B cell (primary cell): ENCODE measurements around the gene ADK. TPM values are rescaled to one million over a fixed set of nuclear protein-coding genes. Genes with fewer than 3 reads are reported as not detected.

Experiments
- ATAC-seq: fragments of 200-7000 bp; cut with Tn5 transposase; one replicate; pipeline ENCODE4 v1.10.0; 2021; ENCODE audit warnings: low read depth, mild to moderate bottlenecking, moderate number of reproducible peaks, moderate library complexity
- CTCF ChIA-PET: fragments of 350-600 bp; sonication (Branson Sonifier 250); formaldehyde crosslinking; loops from one replicate; lab custom pipeline; 2021; ENCODE audit warnings: antibody characterized with exemption, inconsistent platforms; lab: Charles Lee
- POLR2A ChIA-PET: fragments of 350-600 bp; sonication (Branson Sonifier 250); formaldehyde crosslinking; loops from one replicate; lab custom pipeline; 2021; ENCODE audit warnings: antibody characterized with exemption; lab: Charles Lee
- DNase-seq: peaks from one replicate; pipeline ENCODE4 v3.0.0; 2013
- H2AFZ ChIP-seq: 2 replicates; pipeline ENCODE4 v1.6.1; 2012; ENCODE audit warnings: mild to moderate bottlenecking, low read depth, low read length; ENCODE audit not compliant: insufficient read depth, poor library complexity, severe bottlenecking
- H3K27ac ChIP-seq, 2 donors: 1 replicate in 1 of 2; 2 replicates in 1 of 2; pipeline ENCODE4 v1.5.1; 2012 to 2013; ENCODE audit warnings: low read length in 2 of 2, mild to moderate bottlenecking in 2 of 2, moderate library complexity in 1 of 2
- H3K27me3 ChIP-seq, 4 experiments: fragments of 200-600 bp in 1 of 4; sonication (generic) in 1 of 4; replicated peaks in 1 of 4; 1 replicate in 2 of 4; 2 replicates in 2 of 4; pipeline versions ENCODE4 v1.6.1 to v1.7.0; 2013 to 2016; ENCODE audit warnings: low read length in 3 of 4, mild to moderate bottlenecking in 2 of 4, mixed read lengths in 1 of 4, moderate library complexity in 1 of 4; ENCODE audit not compliant: insufficient read depth in 4 of 4, control insufficient read depth in 3 of 4; ENCODE audit errors: control extremely low read depth in 1 of 4
- H3K36me3 ChIP-seq, 2 experiments: replicated peaks in 1 of 2; 1 replicate in 1 of 2; 2 replicates in 1 of 2; pipeline versions ENCODE4 v1.6.1 to v1.7.1; 2013; ENCODE audit warnings: low read length in 1 of 2; ENCODE audit not compliant: insufficient read depth in 2 of 2, control insufficient read depth in 1 of 2; ENCODE audit errors: control extremely low read depth in 1 of 2, extremely low read depth in 1 of 2
- H3K4me1 ChIP-seq, 2 donors: fragments of 200-600 bp in 1 of 2; sonication (generic) in 1 of 2; 1 replicate in 1 of 2; 2 replicates in 1 of 2; pipeline versions ENCODE4 v1.5.1 to v1.6.1; 2013 to 2017; ENCODE audit warnings: low read length in 2 of 2; ENCODE audit not compliant: control insufficient read depth in 2 of 2, insufficient read depth in 2 of 2
- H3K4me2 ChIP-seq: replicated peaks from 2 replicates; pipeline ENCODE3; 2012; ENCODE audit warnings: mild to moderate bottlenecking, low read depth, low read length; ENCODE audit not compliant: poor library complexity, severe bottlenecking
- H3K4me3 ChIP-seq, 5 experiments: fragments of 200-600 bp in 1 of 5; sonication (generic) in 1 of 5; 1 replicate in 3 of 5; 2 replicates in 2 of 5; pipeline versions ENCODE4 v1.5.1 to v1.7.0; 2011 to 2016; ENCODE audit warnings: low read length in 4 of 5, mild to moderate bottlenecking in 4 of 5, low read depth in 2 of 5, control low read depth in 1 of 5, moderate library complexity in 1 of 5; ENCODE audit not compliant: insufficient read depth in 1 of 5; ENCODE audit errors: control extremely low read depth in 1 of 5, extremely low read depth in 1 of 5
- H3K79me2 ChIP-seq: fragments of 200-600 bp; sonication (generic); one replicate; pipeline ENCODE4 v1.6.0; 2016; ENCODE audit warnings: low read length; ENCODE audit not compliant: control insufficient read depth, insufficient read depth
- H3K9ac ChIP-seq: fragments of 200-600 bp; sonication (generic); 2 replicates; pipeline ENCODE4 v1.6.1; 2017; ENCODE audit warnings: mild to moderate bottlenecking, low read length, moderate library complexity
- H3K9me3 ChIP-seq, 3 donors: one replicate each; pipeline versions ENCODE4 v1.6.1 to v1.7.1; 2013; ENCODE audit warnings: low read length in 2 of 3; ENCODE audit not compliant: control insufficient read depth in 2 of 3, insufficient read depth in 1 of 3; ENCODE audit errors: control extremely low read depth in 1 of 3
- H4K20me1 ChIP-seq: 2 replicates; pipeline ENCODE4 v1.6.0; 2012; ENCODE audit warnings: mild to moderate bottlenecking, low read length; ENCODE audit not compliant: insufficient read depth, control insufficient read depth, poor library complexity, severe bottlenecking
- H3K27ac Mint-ChIP-seq: one replicate; pipeline ENCODE4 v1.8.0; 2021; ENCODE audit warnings: mixed read lengths
- H3K27me3 Mint-ChIP-seq: one replicate; pipeline ENCODE4 v1.8.0; 2021; ENCODE audit warnings: mixed read lengths
- H3K4me1 Mint-ChIP-seq: one replicate; pipeline ENCODE4 v1.8.0; 2021; ENCODE audit warnings: mixed read lengths
- H3K4me3 Mint-ChIP-seq: one replicate; pipeline ENCODE4 v1.8.0; 2021; ENCODE audit warnings: mixed read lengths
- H3K9me3 Mint-ChIP-seq: one replicate; pipeline ENCODE4 v1.8.0; 2022; ENCODE audit warnings: mixed read lengths; ENCODE audit not compliant: insufficient read depth
- CTCF ChIP-seq: fragments of 200-600 bp; IDR thresholded peaks from one replicate; pipeline ENCODE4 v1.8.0; 2022; ENCODE audit warnings: antibody characterized with exemption, mild to moderate bottlenecking
- EZH2 ChIP-seq: IDR thresholded peaks from 2 replicates; pipeline ENCODE4 v1.6.1; 2012; ENCODE audit warnings: borderline replicate concordance, low read depth, mild to moderate bottlenecking, moderate library complexity, low read length; ENCODE audit not compliant: insufficient read depth, poor library complexity, severe bottlenecking
- WGBS: methylation state at CpG from one replicate; pipeline ENCODE4 v1.1.5; 2013; ENCODE audit warnings: missing lambda C conversion rate; ENCODE audit not compliant: insufficient coverage; 5-methylcytosine and 5-hydroxymethylcytosine counted together
- intact Hi-C: fragments of 100-400 bp; cut with micrococcal nuclease; formaldehyde crosslinking; loops from one replicate; pipeline ENCODE4 v1.10.0; 2022
- polyA plus RNA-seq: library from polyadenylated mRNA; depleted of rRNA; stranded (reverse); fragments of >200 nt; gene quantifications from 2 replicates; pipeline ENCODE4 v1.2.3, GENCODE V29; 2012
- total RNA-seq, 2 donors: library from RNA; stranded (reverse); fragments of 120-200 nt in 1 of 2; gene quantifications; 1 replicate in 1 of 2; 2 replicates in 1 of 2; pipeline versions ENCODE4 v1.2.3 to v1.2.4, GENCODE V29; 2013 to 2022

ADK gene
- total and polyA plus RNA-seq, 2 donors (not counting 1 experiment from before 2014, with no cell fraction given): 37.2 to 52.6 TPM

- Mint-ChIP-seq H3K27me3 (no peaks in the 10 kb centered on the region), H3K27ac (no peak overlapping the region), H3K4me1 (peaks cover 16% of the 10 kb centered on the region), H3K4me3 (no peak overlapping the region), H3K9me3 (no peaks in the 10 kb centered on the region)
- H3K4me1 ChIP-seq: peaks cover 0 to under 1% of the 10 kb centered on the region in 2 donors
- DNase-seq (no peak), ATAC-seq (no peak)
- ChIA-PET POLR2A (no interaction called here), CTCF (no interaction called here)
- H3K9ac ChIP-seq: no peak overlapping the region
- H2AFZ ChIP-seq: no peak overlapping the region
- no peaks in the 10 kb centered on the region for H3K9me3 ChIP-seq
- H3K4me3 ChIP-seq: no peak overlapping the region
- no peak overlapping the region for H3K27ac ChIP-seq
- no peaks in the 10 kb centered on the region for H3K36me3 ChIP-seq
- intact Hi-C loops: loop anchor here (2.0 kb wide), 1 partner anchor 17 kb away; no protein-coding TSS in a partner anchor
- TF ChIP-seq EZH2 (no peak), CTCF (no peak)
- WGBS: no CpG with 5 or more reads among the region's 1 CpG
- H3K27me3 ChIP-seq: no peaks in the 10 kb centered on the region
- peaks cover 53% of the 10 kb centered on the region for H4K20me1 ChIP-seq
- H3K4me2 ChIP-seq: no peak overlapping the region
- peaks cover 45% of the 10 kb centered on the region for H3K79me2 ChIP-seq
Measured at GRCh38 chr10:74249865-74250264, 98.8 kb downstream of the ADK start.

GRCh38 chr10:74255214-74255613 is 104.2 kb downstream of the ADK start:
- peaks cover 0 to 9% of the 10 kb centered on the region in 2 donors for H3K4me1 ChIP-seq
- peaks cover 48% of the 10 kb centered on the region for H3K79me2 ChIP-seq
- no peak overlapping the region for H3K9ac ChIP-seq
- peaks cover 38% of the 10 kb centered on the region for H3K4me1 Mint-ChIP-seq
- intact Hi-C loops: no loop called here
- TF ChIP-seq CTCF (no peak), EZH2 (no peak)
- H3K27me3 Mint-ChIP-seq: no peaks in the 10 kb centered on the region
- H3K4me3 Mint-ChIP-seq: no peak overlapping the region
- CTCF ChIA-PET: interaction anchor here (0.9 kb wide), 1 partner anchor 12 kb away, joined by 3 read pairs; no protein-coding TSS in a partner anchor
- ATAC-seq (no peak), DNase-seq (no peak)
- H3K27ac ChIP-seq: no peak overlapping the region
- peak overlapping the region; percentile 16 for H3K27ac Mint-ChIP-seq
- POLR2A ChIA-PET: no interaction called here
- H3K27me3 ChIP-seq: no peaks in the 10 kb centered on the region
- no peak overlapping the region for H3K4me3 ChIP-seq
- peaks cover 41% of the 10 kb centered on the region for H4K20me1 ChIP-seq
- H2AFZ ChIP-seq: no peak overlapping the region
- H3K9me3 Mint-ChIP-seq: no peaks in the 10 kb centered on the region
- peaks cover 0 to under 1% of the 10 kb centered on the region in 2 experiments for H3K36me3 ChIP-seq
- no peak overlapping the region for H3K4me2 ChIP-seq
- no peaks in the 10 kb centered on the region for H3K9me3 ChIP-seq
